GM19023 (cell line): ENCODE data around the gene BET1L.

Experiments used
- ATAC-seq: cut with Tn5 transposase; IDR thresholded peaks from one replicate; pipeline ENCODE4 v1.9.1; 2021; ENCODE audit warnings: mild to moderate bottlenecking, moderate library complexity; ENCODE audit not compliant: unreplicated experiment

The BET1L gene

GRCh38 chr11:210803-211180, 3.6 kb upstream of the BET1L start:
- no peak for ATAC-seq

- ATAC-seq, result no peak
Observed at GRCh38 chr11:210122-210802, 3.1 kb upstream of the BET1L start.

- no peak for ATAC-seq
Observed at GRCh38 chr11:209275-210121, 2.3 kb upstream of the BET1L start.

- no peak for ATAC-seq
Observed at GRCh38 chr11:208917-209260, 1.7 kb upstream of the BET1L start.

- no peak for ATAC-seq
Observed at GRCh38 chr11:208181-208916, 1.1 kb upstream of the BET1L start.

- peak; percentile 18 for ATAC-seq
Observed at GRCh38 chr11:207863-208180, 623 bp upstream of the BET1L start.

GRCh38 chr11:206526-207207, 532 bp downstream of the BET1L start:
- ATAC-seq, result peak; percentile 2

- ATAC-seq, result no peak
Observed at GRCh38 chr11:206002-206384, 1.2 kb downstream of the BET1L start.

- ATAC-seq, result no peak
Observed at GRCh38 chr11:205221-206001, 1.8 kb downstream of the BET1L start.

- ATAC-seq, result no peak
Observed at GRCh38 chr11:204587-205109, 2.6 kb downstream of the BET1L start.

- ATAC-seq, result no peak
Observed at GRCh38 chr11:203945-204586, 3.1 kb downstream of the BET1L start.

- ATAC-seq, result no peak
Observed at GRCh38 chr11:203056-203944, 3.9 kb downstream of the BET1L start.

- no peak for ATAC-seq
Observed at GRCh38 chr11:202490-202889, 4.7 kb downstream of the BET1L start.

GRCh38 chr11:201966-202365, 5.2 kb downstream of the BET1L start:
- no peak for ATAC-seq

GRCh38 chr11:200224-201003, 6.8 kb downstream of the BET1L start:
- no peak for ATAC-seq

- ATAC-seq, result no peak
Observed at GRCh38 chr11:199782-200181, 7.4 kb downstream of the BET1L start.

- no peak for ATAC-seq
Observed at GRCh38 chr11:199004-199581, 8.1 kb downstream of the BET1L start.
